A673 (cell line): ENCODE results near the gene CD3D.

Experiments
- CTCF ChIP-seq: fragments of 300-800, 200-600 bp; sonication (generic); conservative IDR thresholded peaks from 2 replicates; pipeline ENCODE4 v1.5.1; 2017; ENCODE audit warnings: low read depth, mild to moderate bottlenecking, antibody characterized with exemption, low read length, moderate library complexity, mixed read lengths
- EZH2 ChIP-seq: fragments of 200-600 bp; sonication (generic); IDR thresholded peaks from 2 replicates; pipeline ENCODE4 v1.6.1; 2017; ENCODE audit warnings: borderline replicate concordance, low read depth, mild to moderate bottlenecking, mixed read lengths, antibody characterized with exemption, low read length; ENCODE audit not compliant: poor library complexity, severe bottlenecking

- TF ChIP-seq CTCF: no peak
- TF ChIP-seq EZH2: no peak
Measured at GRCh38 chr11:118311518-118311917, 31.0 kb downstream of the CD3D start.
